Left ventricle myocardium superior (tissue), 1 donor: Measurements from ENCODE around the gene MYRIP. TPM values are rescaled to one million over a fixed set of nuclear protein-coding genes. Genes with fewer than 3 reads are reported as not detected.
"Not testable (repeated sequence)": the region's sequence is repeated elsewhere in the genome, so short reads cannot be mapped to it uniquely, and the experiment has no call there.

Experiments used
- ATAC-seq: fragments of 200-7000 bp; cut with Tn5 transposase; one replicate; pipeline ENCODE4 v1.9.1; 2020; ENCODE audit warnings: mild to moderate bottlenecking, moderate library complexity
- DNase-seq: peaks from one replicate; pipeline ENCODE4 v3.0.0-alpha.2; 2020
- intact Hi-C: fragments of 100-400 bp; cut with micrococcal nuclease; formaldehyde crosslinking; loops from one replicate; pipeline ENCODE4 v1.11.0; 2022
- total RNA-seq: library from RNA; stranded (reverse); fragmentation: NEBNext Ultra II Directional; extraction: Animal tissue kit (Norgen Biotek cat#: 25700); gene quantifications from one replicate; pipeline ENCODE4 v1.2.1, GENCODE V29; 2021
- donor health status: DM: no; HTN: yes; CAD: no; lungs with severe emphysema.

The MYRIP gene
- total RNA-seq, 1 donor from 2014 or later: 0.84 TPM

GRCh38 chr3:40267937-40268724 is 458.7 kb downstream of the MYRIP start:
- intact Hi-C loops: no loop called here
- peak; percentile 85 for ATAC-seq
- DNase-seq: no peak

- ATAC-seq: peak; percentile 58
- intact Hi-C loops: no loop called here
Measured at GRCh38 chr3:40268802-40269524, 459.6 kb downstream of the MYRIP start.

GRCh38 chr3:40278791-40279190 is 469.4 kb downstream of the MYRIP start:
- no peak for ATAC-seq
- DNase-seq: no peak
- intact Hi-C loops: no loop called here

More at GRCh38 chr3:40268802-40269524, 459.6 kb downstream of the MYRIP start:
- no peak for DNase-seq

DNA sequence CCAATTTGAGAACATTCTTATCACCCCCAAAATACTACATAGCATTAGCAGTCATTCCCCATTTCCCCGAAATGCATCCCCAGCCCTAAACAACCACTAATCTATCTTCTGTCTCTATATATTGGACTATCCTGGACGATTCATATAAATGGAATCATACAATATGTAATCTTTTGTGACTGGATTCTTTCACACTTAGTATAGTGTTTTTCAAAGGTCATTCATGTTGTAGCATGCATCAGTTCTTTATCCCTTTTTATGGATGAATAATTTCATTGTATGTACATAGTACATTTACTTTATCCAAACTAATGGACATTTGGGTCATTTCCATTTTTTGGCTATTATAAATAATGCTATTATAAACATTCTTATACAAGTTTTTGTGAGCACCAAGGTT is 472.6 kb downstream of the MYRIP start:
- intact Hi-C loops: no loop called here
- no peak for DNase-seq
- no peak for ATAC-seq

- ATAC-seq, intact Hi-C loops, DNase-seq: not testable (repeated sequence)
Measured at GRCh38 chr3:40283057-40283456, 473.6 kb downstream of the MYRIP start.

DNA sequence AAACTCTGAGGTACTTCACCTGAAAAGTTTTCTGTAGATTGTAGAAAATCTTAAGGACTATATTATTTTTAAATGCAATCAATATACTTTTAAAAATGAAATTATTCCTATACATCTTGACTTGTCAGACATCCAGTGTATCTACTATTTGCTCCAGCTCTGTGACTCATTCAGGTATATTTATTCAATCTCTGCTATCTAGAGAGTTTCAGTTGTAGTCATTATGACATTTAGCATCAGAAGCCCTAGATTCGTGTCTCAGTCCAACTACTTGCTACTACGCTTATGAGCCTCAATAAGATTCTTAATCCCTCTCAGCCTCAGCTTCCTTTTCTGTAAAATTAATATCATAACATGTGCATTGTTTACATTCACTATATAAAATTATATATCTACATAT is 477.8 kb downstream of the MYRIP start:
- no peak for ATAC-seq
- intact Hi-C loops: no loop called here
- DNase-seq: no peak

DNA sequence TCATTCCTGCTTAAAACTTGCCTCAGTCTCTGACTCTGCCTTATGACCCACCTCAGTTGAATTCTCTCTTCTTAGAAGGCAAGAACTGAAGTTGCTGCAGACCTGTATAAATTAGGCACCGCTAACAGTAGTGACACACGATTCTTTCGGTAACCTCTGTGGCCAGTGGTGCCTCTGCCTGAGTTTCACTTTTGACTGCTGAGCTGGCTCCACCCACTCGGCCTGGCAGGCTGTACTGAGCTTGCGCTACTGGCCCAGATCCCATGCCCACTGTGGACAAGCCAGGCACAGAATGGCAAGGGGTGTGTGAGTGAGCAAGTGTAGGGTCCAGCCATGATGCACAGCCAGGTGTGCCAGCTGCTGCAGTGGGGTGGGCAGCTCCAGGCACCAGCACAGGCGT is 481.0 kb downstream of the MYRIP start:
- peak; percentile 81 for DNase-seq
- intact Hi-C loops: no loop called here
- ATAC-seq: peak; percentile 81

DNA sequence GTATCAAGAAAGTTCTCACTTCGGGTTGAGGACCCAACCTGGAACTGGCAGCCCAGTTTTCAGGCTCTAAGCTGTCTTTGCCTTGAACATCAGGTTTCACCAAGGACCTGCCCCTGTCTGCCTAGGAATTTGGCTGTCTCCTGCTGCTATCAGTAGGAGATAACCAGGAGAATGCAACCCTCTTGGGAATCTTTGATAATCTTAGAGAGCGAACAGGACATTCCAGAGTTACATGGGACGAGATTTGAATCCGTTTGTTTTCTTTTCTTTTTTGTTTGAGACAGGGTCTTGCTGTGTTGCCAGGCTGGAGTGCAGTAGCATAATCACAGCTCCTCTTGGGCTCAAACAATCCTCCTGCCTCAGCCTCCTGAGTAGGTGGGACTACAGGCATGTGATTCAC is 482.1 kb downstream of the MYRIP start:
- intact Hi-C loops: no loop called here
- ATAC-seq: no peak
- DNase-seq: no peak

DNA sequence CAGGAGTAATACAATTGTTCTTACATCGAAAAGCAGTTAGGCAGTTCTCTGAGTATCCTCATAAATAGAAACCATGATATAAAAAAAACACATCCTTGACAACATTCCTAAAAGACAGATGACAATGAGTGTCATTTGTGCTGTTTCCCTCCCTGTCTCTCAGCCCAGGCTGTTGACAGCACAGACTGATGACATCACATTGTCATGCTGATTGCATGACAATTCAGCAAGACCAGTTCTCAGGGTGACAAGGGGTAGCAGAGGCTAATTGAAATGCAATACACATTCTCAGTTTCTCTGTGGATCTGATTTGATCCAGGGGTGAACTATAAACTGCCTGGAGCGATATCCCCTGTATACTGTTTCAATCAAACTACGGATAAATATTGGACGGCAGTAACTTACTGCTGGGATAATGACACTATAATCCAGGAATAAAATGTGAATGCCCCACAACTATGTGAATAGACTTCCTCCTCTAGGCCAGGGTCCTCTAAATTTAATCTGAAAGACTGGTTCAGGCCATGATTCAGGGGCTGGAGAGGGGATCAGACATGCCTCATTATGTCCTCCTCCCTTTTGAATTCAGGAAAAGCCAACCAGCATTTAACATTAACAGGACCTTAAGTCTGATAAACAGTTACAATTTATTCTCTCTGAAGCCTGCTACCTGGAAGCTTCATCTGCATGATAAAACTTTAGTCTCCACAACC is 483.4 kb downstream of the MYRIP start:
- intact Hi-C loops: no loop called here
- DNase-seq (peak; percentile 44), ATAC-seq (peak; percentile 88)

- DNase-seq (no peak), ATAC-seq (no peak)
- intact Hi-C loops: no loop called here
Measured at GRCh38 chr3:40294434-40294833, 485.0 kb downstream of the MYRIP start.

DNA sequence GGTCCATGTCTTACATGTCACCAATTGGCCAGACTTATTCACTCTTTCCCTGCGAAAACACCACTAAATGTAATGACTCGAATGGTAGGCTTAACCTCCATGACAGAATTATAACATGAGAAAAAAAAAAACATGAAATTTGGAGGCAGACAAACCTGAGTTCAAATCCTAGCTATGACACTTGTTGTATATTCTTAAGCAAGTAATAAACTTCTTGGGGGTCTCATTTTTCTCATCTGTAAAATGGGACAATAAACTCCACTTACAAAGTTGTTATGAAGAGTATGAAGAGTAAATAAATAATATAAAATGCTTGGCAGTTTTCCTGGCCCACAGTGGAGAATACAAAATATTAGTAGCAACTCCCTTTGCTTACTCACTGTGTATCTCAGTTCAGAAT is 488.7 kb downstream of the MYRIP start:
- intact Hi-C loops: no loop called here
- no peak for ATAC-seq
- DNase-seq: no peak

- intact Hi-C loops: no loop called here
- no peak for ATAC-seq
- no peak for DNase-seq
Measured at GRCh38 chr3:40299130-40299720, 489.8 kb downstream of the MYRIP start.

DNA sequence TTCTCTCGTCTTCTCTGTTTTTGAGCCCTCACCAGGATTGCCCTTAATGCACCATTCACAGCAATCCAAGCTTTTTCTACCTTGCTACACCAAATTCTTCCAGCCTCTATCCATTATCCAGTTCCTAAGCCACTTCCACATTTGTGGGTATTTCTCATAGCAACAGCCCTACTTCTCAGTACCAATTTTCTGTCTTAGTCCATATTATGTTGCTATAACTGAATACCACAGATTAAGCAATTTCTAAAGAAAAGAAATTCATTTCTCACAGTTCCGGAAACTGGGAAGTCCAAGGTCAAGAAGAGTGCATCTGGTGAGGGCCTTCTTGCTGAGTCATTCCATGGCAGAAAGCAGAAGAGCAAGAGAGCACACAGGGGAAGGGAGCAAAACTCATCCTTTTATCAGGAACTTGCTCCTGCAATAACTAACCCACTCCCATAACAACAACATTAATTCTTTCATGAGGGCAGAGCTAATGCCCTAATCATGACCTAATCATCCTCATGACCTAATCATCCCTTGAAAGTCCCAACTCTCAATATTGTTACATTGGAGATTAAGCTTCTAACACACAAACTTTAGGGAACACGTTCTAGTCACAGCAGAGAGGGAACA is 490.4 kb downstream of the MYRIP start:
- intact Hi-C loops: no loop called here
- DNase-seq: no peak
- ATAC-seq: peak; percentile 72

DNA sequence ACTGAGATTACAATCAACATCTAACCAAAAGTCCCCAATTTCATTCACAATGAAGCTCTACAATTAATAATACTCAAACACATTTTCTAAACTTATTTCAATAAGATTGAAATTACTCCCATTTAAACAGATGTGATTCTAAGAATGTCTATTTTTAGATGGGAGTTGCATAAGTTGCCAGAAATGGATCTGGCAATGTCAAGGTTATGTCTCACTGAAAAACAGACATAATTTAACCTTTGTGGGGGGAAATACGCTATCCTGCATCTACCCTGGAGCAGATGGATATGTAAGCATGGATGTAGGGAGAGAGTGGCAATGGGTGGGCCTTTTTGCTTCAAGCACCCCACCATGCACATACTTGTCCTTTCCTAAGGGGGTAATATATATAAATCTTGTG is 493.4 kb downstream of the MYRIP start:
- ATAC-seq (peak; percentile 58), DNase-seq (no peak)
- intact Hi-C loops: no loop called here

- DNase-seq (no peak), ATAC-seq (no peak)
- intact Hi-C loops: no loop called here
Measured at GRCh38 chr3:40304352-40304751, 494.9 kb downstream of the MYRIP start.

DNA sequence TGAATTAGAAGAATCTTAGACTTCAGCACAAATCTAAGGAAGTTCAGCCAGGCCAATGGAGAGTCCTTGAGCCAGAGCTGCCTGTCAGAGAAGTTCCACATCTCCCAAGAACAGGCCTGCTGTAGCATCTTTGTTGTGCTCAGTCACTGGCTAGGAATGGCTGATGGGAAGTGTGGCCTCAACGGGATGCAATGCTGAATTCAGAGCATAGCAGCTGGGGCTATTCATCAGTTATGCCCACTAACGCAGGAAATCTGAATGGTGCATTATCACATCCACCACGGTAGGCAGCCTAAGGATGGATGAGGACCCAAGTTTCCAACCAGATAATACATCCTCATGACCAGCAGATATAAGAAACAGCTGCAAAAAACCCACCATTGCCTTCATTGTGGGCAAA is 496.9 kb downstream of the MYRIP start:
- intact Hi-C loops: no loop called here
- ATAC-seq: no peak
- DNase-seq: no peak

- DNase-seq (no peak), ATAC-seq (no peak)
- intact Hi-C loops: no loop called here
Measured at GRCh38 chr3:40307176-40307575, 497.8 kb downstream of the MYRIP start.

DNA sequence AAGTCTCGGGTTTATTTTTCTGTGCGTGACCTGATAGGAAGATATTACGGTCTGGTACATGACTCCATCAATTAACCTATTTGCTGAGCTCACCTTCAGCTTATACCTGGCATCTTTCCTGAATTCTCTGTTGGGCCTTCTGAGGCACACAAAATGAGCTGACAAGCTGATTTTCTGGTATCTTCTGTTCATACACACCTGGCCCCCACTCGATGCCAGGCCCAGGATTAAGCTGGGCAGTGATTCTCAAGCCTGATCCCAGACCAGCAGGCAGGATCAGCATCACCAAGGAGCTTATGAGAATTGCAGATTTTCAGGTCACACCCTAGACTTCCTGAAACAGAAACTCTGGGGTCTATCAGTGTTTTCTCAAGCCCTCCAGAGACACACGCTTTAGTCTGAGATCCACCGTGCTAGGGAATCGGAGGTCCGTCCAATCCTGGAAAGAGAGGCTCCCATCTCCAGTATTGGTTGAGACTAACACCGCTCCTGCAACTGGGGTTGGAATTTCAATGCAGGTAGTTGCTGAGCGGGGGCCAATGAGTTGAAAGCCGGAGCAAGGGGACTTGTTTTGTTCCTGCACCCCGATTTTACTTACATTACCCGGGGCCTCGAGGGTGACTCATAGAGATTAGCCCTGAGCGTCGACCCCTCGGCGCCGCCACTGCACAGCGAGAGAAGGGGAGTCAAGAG is 499.5 kb downstream of the MYRIP start:
- intact Hi-C loops: no loop called here
- peak; percentile 1 for ATAC-seq
- no peak for DNase-seq

- intact Hi-C loops: no loop called here
- ATAC-seq: peak; percentile 89
- peak; percentile 99 for DNase-seq
Measured at GRCh38 chr3:40309418-40309924, 500.1 kb downstream of the MYRIP start, which contains the start of gene EIF1B. Gene EIF1B, plus strand, starts transcription at chr3:40309707. Its CDS starts 235 bp downstream, at chr3:40309942.
